BJ (cell line): ENCODE data around the gene DOCK3. TPM values are rescaled to one million over a fixed set of nuclear protein-coding genes. Genes with fewer than 3 reads are reported as not detected.
"Not testable (repeated sequence)": the region's sequence is repeated elsewhere in the genome, so short reads cannot be mapped to it uniquely, and the experiment has no call there.

Source experiments
- CTCF ChIA-PET: fragments of 350-600 bp; formaldehyde crosslinking; extraction: SDS; loops from one replicate; lab custom pipeline; 2021; ENCODE audit warnings: antibody characterized with exemption, inconsistent platforms; lab: Yijun Ruan, JAX
- POLR2A ChIA-PET: fragments of 300-600 bp; sonication (Branson Sonifier 250); formaldehyde crosslinking; extraction: SDS; loops from one replicate; lab custom pipeline; 2021; ENCODE audit warnings: antibody characterized with exemption; lab: Charles Lee
- DNase-seq: peaks from one replicate; pipeline ENCODE4 v3.0.0-alpha.2; 2011; ENCODE audit warnings: low read depth
- H3K27me3 ChIP-seq: 2 replicates; pipeline ENCODE4 v1.6.0; 2011; ENCODE audit warnings: low read length; ENCODE audit not compliant: control insufficient read depth, insufficient read depth
- H3K36me3 ChIP-seq: 2 replicates; pipeline ENCODE4 v1.5.1; 2011; ENCODE audit warnings: low read length; ENCODE audit not compliant: control insufficient read depth, insufficient read depth
- H3K4me3 ChIP-seq: 2 replicates; pipeline ENCODE4 v1.5.1; 2011; ENCODE audit warnings: low read depth, mild to moderate bottlenecking, control low read depth, low read length
- polyA plus RNA-seq: library from polyadenylated mRNA; depleted of rRNA; stranded (reverse); fragments of >200 nt; gene quantifications from 2 replicates; pipeline ENCODE4 v1.2.3, GENCODE V29; 2011
- TF ChIP-seq, protein P1 (sequence below): IDR thresholded peaks from 2 replicates; pipeline ENCODE4 v1.5.1; 2011; ENCODE audit warnings: low read depth, mild to moderate bottlenecking, control low read depth, inconsistent platforms, low read length, moderate library complexity; ENCODE audit not compliant: insufficient read depth

DOCK3 gene
- polyA plus RNA-seq, 1 experiment: 0.09 TPM

DNA sequence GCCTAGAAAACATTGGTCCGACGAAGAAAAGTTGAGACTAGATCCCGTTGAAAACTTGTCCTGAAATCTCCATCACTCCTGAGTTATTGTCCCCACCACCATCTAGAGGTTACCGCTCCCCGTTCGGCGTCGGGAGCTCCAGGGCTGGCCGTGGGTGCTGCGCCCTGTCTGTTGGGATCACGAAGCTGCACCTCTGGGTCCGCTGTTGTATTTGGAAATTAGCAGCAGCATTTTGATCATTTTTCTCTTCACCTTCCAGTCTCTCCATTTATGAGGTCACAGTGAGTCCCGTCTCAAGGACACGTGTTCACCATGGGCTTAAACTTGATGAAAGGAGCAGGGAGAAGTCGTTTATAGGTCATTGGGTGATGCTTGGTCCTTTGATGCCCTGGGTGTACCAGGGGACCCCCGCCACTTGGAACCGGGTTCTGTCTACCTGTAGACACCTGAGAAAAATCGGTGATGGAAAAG lies 710.9 kb downstream of the DOCK3 start:
- Histone ChIP-seq H3K4me3 (peak overlapping the region; percentile 59), H3K36me3 (peaks cover 2% of the 10 kb centered on the region; the same call in 1 of the 2 replicates), H3K27me3 (no peaks in the 10 kb centered on the region)
- TF ChIP-seq, protein P1, sequence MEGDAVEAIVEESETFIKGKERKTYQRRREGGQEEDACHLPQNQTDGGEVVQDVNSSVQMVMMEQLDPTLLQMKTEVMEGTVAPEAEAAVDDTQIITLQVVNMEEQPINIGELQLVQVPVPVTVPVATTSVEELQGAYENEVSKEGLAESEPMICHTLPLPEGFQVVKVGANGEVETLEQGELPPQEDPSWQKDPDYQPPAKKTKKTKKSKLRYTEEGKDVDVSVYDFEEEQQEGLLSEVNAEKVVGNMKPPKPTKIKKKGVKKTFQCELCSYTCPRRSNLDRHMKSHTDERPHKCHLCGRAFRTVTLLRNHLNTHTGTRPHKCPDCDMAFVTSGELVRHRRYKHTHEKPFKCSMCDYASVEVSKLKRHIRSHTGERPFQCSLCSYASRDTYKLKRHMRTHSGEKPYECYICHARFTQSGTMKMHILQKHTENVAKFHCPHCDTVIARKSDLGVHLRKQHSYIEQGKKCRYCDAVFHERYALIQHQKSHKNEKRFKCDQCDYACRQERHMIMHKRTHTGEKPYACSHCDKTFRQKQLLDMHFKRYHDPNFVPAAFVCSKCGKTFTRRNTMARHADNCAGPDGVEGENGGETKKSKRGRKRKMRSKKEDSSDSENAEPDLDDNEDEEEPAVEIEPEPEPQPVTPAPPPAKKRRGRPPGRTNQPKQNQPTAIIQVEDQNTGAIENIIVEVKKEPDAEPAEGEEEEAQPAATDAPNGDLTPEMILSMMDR: no peak
- ChIA-PET POLR2A (interaction anchor here (0.5 to 1.9 kb wide), 7 partner anchors 12 to 784 kb away, joined by 3 to 11 read pairs (median 4); partner anchors contain the start of gene DCAF1), CTCF (interaction anchor here (0.7 to 3.2 kb wide), 6 partner anchors 11 to 774 kb away, joined by 3 to 14 read pairs (median 4); partner anchors contain the start of genes CISH and MAPKAPK3)
- no peak for DNase-seq

DNA sequence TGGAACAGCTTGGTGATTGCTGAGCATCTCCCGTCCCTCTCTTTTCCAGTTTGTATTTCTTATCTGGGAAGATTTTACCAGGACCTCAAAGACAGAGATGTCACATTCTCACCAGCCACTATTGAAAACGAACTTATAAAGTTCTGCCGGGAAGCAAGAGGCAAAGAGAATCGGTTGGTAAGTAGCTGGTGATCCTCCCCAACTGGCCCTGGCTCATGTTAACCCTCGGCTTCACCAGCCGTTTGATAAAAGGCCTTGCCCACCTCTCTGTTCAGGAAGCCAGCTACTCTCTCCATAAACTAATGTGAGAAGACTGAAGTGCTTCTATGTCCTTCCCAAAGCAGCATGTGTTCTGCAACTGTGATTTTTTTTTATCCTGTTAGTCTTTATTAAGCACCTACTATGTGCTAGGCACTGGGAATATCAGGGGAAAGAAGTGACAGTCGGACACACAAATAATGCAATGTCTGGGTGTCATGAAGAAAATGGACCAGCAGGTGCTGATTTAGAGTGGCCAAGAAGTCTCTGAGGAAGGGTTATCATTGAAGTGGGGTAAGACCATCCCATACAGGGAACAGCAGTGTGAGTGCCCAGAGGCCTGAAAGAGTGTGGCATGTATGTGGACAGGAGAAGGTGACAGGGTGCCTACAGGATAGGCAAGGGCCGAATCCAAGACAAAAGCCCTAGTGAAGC lies 711.6 kb downstream of the DOCK3 start:
- no peak for DNase-seq
- ChIA-PET CTCF (interaction anchor here (0.7 to 3.2 kb wide), 5 partner anchors 11 to 775 kb away, joined by 3 to 14 read pairs (median 4); partner anchors contain the start of genes CISH and MAPKAPK3), POLR2A (interaction anchor here (0.6 to 1.9 kb wide), 3 partner anchors 11 to 785 kb away, joined by 4 to 11 read pairs (median 5); no protein-coding TSS in a partner anchor)
- Histone ChIP-seq H3K27me3 (no peaks in the 10 kb centered on the region), H3K4me3 (peak overlapping the region; percentile 59), H3K36me3 (peaks cover 2% of the 10 kb centered on the region; the same call in 1 of the 2 replicates)
- TF ChIP-seq, protein P1: no peak

DNA sequence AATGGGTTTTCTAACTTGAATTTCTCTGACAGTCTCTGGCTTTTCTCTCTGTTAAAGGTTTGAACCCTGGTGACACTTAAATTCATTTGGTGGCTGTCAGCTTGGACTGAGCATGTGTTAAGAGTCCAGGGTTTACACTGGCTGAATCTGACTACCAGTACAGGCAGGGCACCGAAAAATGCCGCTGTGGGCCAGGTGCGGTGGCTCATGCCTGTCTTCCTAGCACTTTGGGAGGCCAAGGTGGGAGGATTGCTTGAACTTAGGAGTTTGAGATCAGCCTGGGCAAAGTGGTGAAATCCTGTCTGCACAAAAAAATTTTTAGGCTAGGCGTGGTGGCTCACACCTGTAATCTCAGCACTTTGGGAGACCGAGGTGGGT lies 712.1 kb downstream of the DOCK3 start:
- CTCF ChIA-PET: interaction anchor here (1.0 to 3.2 kb wide), 3 partner anchors 295 to 771 kb away, joined by 3 to 14 read pairs (median 4); partner anchors contain the start of genes ABHD14B and MAPKAPK3
- peaks cover 2% of the 10 kb centered on the region; the same call in 1 of the 2 replicates for H3K36me3 ChIP-seq
- POLR2A ChIA-PET: no interaction called here

DNA sequence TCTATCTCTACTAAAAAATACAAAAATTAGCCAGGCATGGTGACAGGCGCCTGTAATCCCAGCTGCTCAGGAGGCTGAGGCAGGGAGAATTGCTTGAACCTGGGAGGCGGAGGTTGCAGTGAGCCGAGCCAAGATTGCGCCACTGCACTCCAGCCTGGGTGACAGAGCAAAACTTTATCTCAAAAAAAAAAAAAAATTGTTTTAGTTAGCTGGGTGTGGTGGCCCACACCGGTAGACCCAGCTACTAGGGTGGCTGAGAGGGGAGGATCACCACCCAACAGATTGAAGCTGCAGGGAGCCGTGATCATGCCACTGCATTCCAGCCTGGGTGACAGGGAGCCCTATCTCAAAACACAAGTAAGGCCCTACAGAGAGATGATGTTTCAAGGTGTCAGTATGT lies 712.6 kb downstream of the DOCK3 start:
- H3K27me3 ChIP-seq, POLR2A ChIA-PET, H3K4me3 ChIP-seq, H3K36me3 ChIP-seq, DNase-seq: not testable (repeated sequence)
- CTCF ChIA-PET: interaction anchor here (1.0 to 3.8 kb wide), 4 partner anchors 57 to 772 kb away, joined by 3 to 34 read pairs (median 8); partner anchors contain the start of genes ABHD14B and MAPKAPK3

More for the DNA sequence above, 712.1 kb downstream of the DOCK3 start:
- no peaks in the 10 kb centered on the region for H3K27me3 ChIP-seq
- DNase-seq: no peak
- TF ChIP-seq, protein P1: no peak
- H3K4me3 ChIP-seq: no peak overlapping the region

DNA sequence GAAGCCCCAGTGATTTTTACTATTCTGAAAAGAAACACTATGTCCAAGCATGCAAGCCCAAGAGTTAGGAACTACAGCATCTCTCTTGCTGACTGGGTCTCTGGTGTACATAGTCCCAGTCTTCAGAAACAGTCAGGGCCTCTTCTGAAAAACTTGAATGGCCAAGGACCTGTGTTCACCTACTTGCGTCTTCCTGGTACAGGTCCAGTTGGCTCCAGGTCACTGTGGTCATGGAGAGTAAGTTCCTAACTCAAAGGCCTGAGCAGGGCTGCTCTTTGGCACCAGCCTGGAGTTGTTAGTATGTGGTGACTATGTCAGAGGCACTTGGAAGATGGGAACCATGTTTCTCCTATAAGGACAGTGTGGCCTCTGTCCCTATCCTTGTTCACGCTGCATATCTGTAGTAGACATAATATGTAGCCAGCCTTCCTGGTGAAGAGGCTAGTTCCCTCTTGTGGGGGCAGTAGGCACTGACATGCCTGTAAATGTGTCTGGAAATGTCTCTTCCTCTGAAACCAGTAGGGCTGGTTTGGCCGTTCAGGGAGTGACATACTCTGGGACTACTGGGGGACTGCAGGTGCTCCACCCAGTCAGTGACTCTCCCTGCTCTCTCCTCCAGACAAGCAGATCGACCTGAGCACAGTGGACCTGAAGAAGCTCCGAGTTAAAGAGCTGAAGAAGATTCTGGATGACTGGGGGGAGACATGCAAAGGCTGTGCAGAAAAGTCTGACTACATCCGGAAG lies 713.7 kb downstream of the DOCK3 start:
- Histone ChIP-seq H3K36me3 (peaks cover 12% of the 10 kb centered on the region), H3K27me3 (no peaks in the 10 kb centered on the region), H3K4me3 (no peak overlapping the region)
- TF ChIP-seq, protein P1: peak; percentile 25; the same call in 1 of the 2 replicates
- ChIA-PET CTCF (interaction anchor here (0.6 to 3.8 kb wide), 23 partner anchors 7 to 1042 kb away, joined by 3 to 34 read pairs (median 5); partner anchors contain the start of genes DCAF1 and MAPKAPK3), POLR2A (no interaction called here)
- DNase-seq: no peak
